IMR-90 (cell line): Measurements from ENCODE around the gene SVIP. TPM values are rescaled to one million over a fixed set of nuclear protein-coding genes. Genes with fewer than 3 reads are reported as not detected.

Source experiments
- ATAC-seq: fragments of 200-7000 bp; cut with Tn5 transposase; 2 replicates; pipeline ENCODE4 v1.9.1; 2020; ENCODE audit warnings: low read depth, mild to moderate bottlenecking, moderate library complexity
- BruUV-seq: library from RNA; stranded (reverse); fragments of 400-500 nt; replicated peaks from 2 replicates; lab custom pipeline; 2021; lab: Mats Ljungman, UMichigan
- CTCF ChIA-PET: fragments of 300-600 bp; formaldehyde crosslinking; extraction: SDS; loops from one replicate; lab custom pipeline; 2021; ENCODE audit warnings: antibody characterized with exemption; lab: Yijun Ruan, JAX
- POLR2A ChIA-PET: fragments of 300-600 bp; sonication (Branson Sonifier 250); formaldehyde crosslinking; loops from one replicate; lab custom pipeline; 2022; ENCODE audit warnings: antibody characterized with exemption; ENCODE audit not compliant: unreplicated experiment; lab: Charles Lee
- DNase-seq: peaks from one replicate; pipeline ENCODE4 v3.0.0; 2013
- H2AFZ ChIP-seq: replicated peaks from 2 replicates; pipeline ENCODE3; 2013; ENCODE audit warnings: low read length, mild to moderate bottlenecking; ENCODE audit not compliant: poor library complexity
- H2AK5ac ChIP-seq: 2 replicates; pipeline ENCODE4 v1.6.1; 2013; ENCODE audit warnings: low read depth, low read length, inconsistent platforms
- H2AK9ac ChIP-seq: replicated peaks from 2 replicates; pipeline ENCODE3; 2013; ENCODE audit warnings: mild to moderate bottlenecking, low read depth, low read length, moderate library complexity; ENCODE audit not compliant: poor library complexity
- H2BK120ac ChIP-seq: 2 replicates; pipeline ENCODE4 v1.6.1; 2013; ENCODE audit warnings: low read depth, low read length, inconsistent platforms
- H2BK15ac ChIP-seq: 3 replicates; pipeline ENCODE4 v1.6.1; 2013; ENCODE audit warnings: low read depth, low read length, inconsistent platforms
- H2BK20ac ChIP-seq: 2 replicates; pipeline ENCODE4 v1.6.1; 2013; ENCODE audit warnings: low read depth, mild to moderate bottlenecking, inconsistent platforms, low read length, moderate library complexity
- H2BK5ac ChIP-seq: 2 replicates; pipeline ENCODE4 v1.6.1; 2013; ENCODE audit warnings: mild to moderate bottlenecking, low read depth, low read length, inconsistent platforms; ENCODE audit not compliant: poor library complexity, severe bottlenecking
- H3K14ac ChIP-seq: replicated peaks from 2 replicates; pipeline ENCODE4 v1.6.1; 2013; ENCODE audit warnings: low read depth, low read length, inconsistent platforms
- H3K18ac ChIP-seq: 2 replicates; pipeline ENCODE4 v1.6.1; 2013; ENCODE audit warnings: low read depth, low read length, control low read depth
- H3K23ac ChIP-seq: 2 replicates; pipeline ENCODE4 v1.6.1; 2013; ENCODE audit warnings: low read depth, low read length, inconsistent platforms
- H3K27ac ChIP-seq: 2 replicates; pipeline ENCODE4 v1.5.1; 2013; ENCODE audit warnings: mild to moderate bottlenecking, control low read depth, low read length; ENCODE audit not compliant: insufficient read depth
- H3K27me3 ChIP-seq: 2 replicates; pipeline ENCODE4 v1.6.1; 2013; ENCODE audit warnings: low read length; ENCODE audit not compliant: control insufficient read depth, insufficient read depth
- H3K36me3 ChIP-seq: 2 replicates; pipeline ENCODE4 v1.6.1; 2013; ENCODE audit warnings: low read length, mixed read lengths; ENCODE audit not compliant: control insufficient read depth, insufficient read depth
- H3K4ac ChIP-seq: 2 replicates; pipeline ENCODE4 v1.6.1; 2013; ENCODE audit warnings: low read depth, low read length, inconsistent platforms
- H3K4me1 ChIP-seq: 2 replicates; pipeline ENCODE4 v1.6.1; 2013; ENCODE audit warnings: low read length, mixed read lengths; ENCODE audit not compliant: control insufficient read depth, insufficient read depth
- H3K4me2 ChIP-seq: 2 replicates; pipeline ENCODE4 v1.6.1; 2013; ENCODE audit warnings: low read depth, mild to moderate bottlenecking, control low read depth, low read length, moderate library complexity
- H3K4me3 ChIP-seq: 2 replicates; pipeline ENCODE4 v1.5.1; 2013; ENCODE audit warnings: low read depth, mild to moderate bottlenecking, control low read depth, low read length, moderate library complexity; ENCODE audit not compliant: insufficient read depth
- H3K56ac ChIP-seq: 2 replicates; pipeline ENCODE4 v1.6.1; 2013; ENCODE audit warnings: low read length, inconsistent platforms; ENCODE audit not compliant: insufficient read depth; ENCODE audit errors: extremely low read depth
- H3K79me1 ChIP-seq, 2 experiments: 2 replicates each; pipeline ENCODE4 v1.6.1; 2013; ENCODE audit warnings: low read length in 2 of 2, inconsistent platforms in 1 of 2, low read depth in 1 of 2
- H3K9ac ChIP-seq: 2 replicates; pipeline ENCODE4 v1.6.1; 2013; ENCODE audit warnings: low read depth, low read length, control low read depth
- H3K9me1 ChIP-seq: 2 replicates; pipeline ENCODE4 v1.6.1; 2013; ENCODE audit warnings: low read length, inconsistent platforms; ENCODE audit not compliant: insufficient read depth
- H3K9me3 ChIP-seq: 2 replicates; pipeline ENCODE4 v1.6.1; 2013; ENCODE audit warnings: low read length; ENCODE audit not compliant: control insufficient read depth, insufficient read depth
- H4K20me1 ChIP-seq: 2 replicates; pipeline ENCODE4 v1.6.1; 2013; ENCODE audit warnings: low read length, inconsistent platforms; ENCODE audit not compliant: insufficient read depth
- H4K5ac ChIP-seq: 2 replicates; pipeline ENCODE4 v1.6.1; 2013; ENCODE audit warnings: mild to moderate bottlenecking, low read depth, low read length, control low read depth
- H4K8ac ChIP-seq, 2 experiments: 2 replicates each; pipeline ENCODE4 v1.6.1; 2013; ENCODE audit warnings: low read depth in 2 of 2, low read length in 2 of 2, control low read depth in 1 of 2, inconsistent platforms in 1 of 2
- H4K91ac ChIP-seq: 2 replicates; pipeline ENCODE4 v1.6.1; 2013; ENCODE audit warnings: low read depth, low read length, inconsistent platforms; ENCODE audit not compliant: insufficient read depth
- CEBPB ChIP-seq: IDR thresholded peaks from 2 replicates; pipeline ENCODE4 v1.6.1; 2012; ENCODE audit warnings: low read depth, low read length, improper control_type of control experiment
- CTCF ChIP-seq: conservative IDR thresholded peaks from 2 replicates; pipeline ENCODE4 v1.5.1; 2012; ENCODE audit warnings: mild to moderate bottlenecking, low read depth, low read length, improper control_type of control experiment
- ELK1 ChIP-seq: fragments of 150-350 bp; IDR thresholded peaks from 2 replicates; pipeline ENCODE4 v1.6.1; 2016; ENCODE audit warnings: low read depth, mild to moderate bottlenecking, low read length, moderate library complexity, borderline replicate concordance
- FOS ChIP-seq: fragments of 150-350 bp; IDR thresholded peaks from 2 replicates; pipeline ENCODE4 v1.6.1; 2016; ENCODE audit warnings: low read depth, low read length
- RAD21 ChIP-seq: IDR thresholded peaks from 2 replicates; pipeline ENCODE4 v1.6.1; 2012; ENCODE audit warnings: low read length, improper control_type of control experiment
- WGBS, 2 experiments: methylation state at CpG; one replicate each; pipeline versions ENCODE4 v1.1.5 to v1.1.7; 2013; ENCODE audit warnings: missing lambda C conversion rate in 2 of 2; ENCODE audit not compliant: insufficient read length in 1 of 2; ENCODE audit errors: extremely low coverage in 2 of 2; 5-methylcytosine and 5-hydroxymethylcytosine counted together
- dilution Hi-C: fragments of 300-500 bp; cut with HindIII; formaldehyde crosslinking; loops from one replicate; pipeline ENCODE4 v1.14.3; 2018; ENCODE audit warnings: low sequenced_read_pairs; ENCODE audit not compliant: unreplicated experiment
- in situ Hi-C: fragments of 300-500 bp; cut with MboI; formaldehyde crosslinking; loops from 3 replicates; pipeline ENCODE4 v1.14.3; 2019; ENCODE audit warnings: low sequenced_read_pairs, inconsistent platforms, mixed read lengths
- intact Hi-C: fragments of 100-400 bp; cut with micrococcal nuclease; formaldehyde crosslinking; loops from 2 replicates; pipeline ENCODE4 v1.10.0; 2022
- polyA plus RNA-seq, 3 experiments: library from polyadenylated mRNA; depleted of rRNA; stranded (reverse); fragments of >200 nt; gene quantifications; 2 replicates each; pipeline ENCODE4 v1.2.3, GENCODE V29; 2012; ENCODE audit warnings: low replicate concordance in 1 of 3
- total RNA-seq: library from RNA; depleted of rRNA; stranded (reverse); fragments of >200 nt; gene quantifications from 2 replicates; pipeline ENCODE4 v1.2.3, GENCODE V29; 2012

Gene SVIP
- total and polyA plus RNA-seq, 2 of the 4 experiments (the other 2 are of a cell fraction): 2.0 to 6.8 TPM

- ATAC-seq (no peak), DNase-seq (no peak)
- H3K56ac ChIP-seq: no peak overlapping the region
- ChIA-PET CTCF (no interaction called here), POLR2A (no interaction called here)
- no peak overlapping the region for H2BK5ac ChIP-seq
- H3K4ac ChIP-seq: no peak overlapping the region
- no peak overlapping the region for H4K91ac ChIP-seq
- H2BK15ac ChIP-seq: no peak overlapping the region
- no peaks in the 10 kb centered on the region for H3K27me3 ChIP-seq
- H3K14ac ChIP-seq: no peak overlapping the region
- H2AK9ac ChIP-seq: no peak overlapping the region
- no peak overlapping the region for H2BK20ac ChIP-seq
- no peak overlapping the region for H2AFZ ChIP-seq
- H3K23ac ChIP-seq: no peak overlapping the region
- no peak overlapping the region for H3K4me2 ChIP-seq
- no peaks in the 10 kb centered on the region for H3K79me1 ChIP-seq
- no CpG with 5 or more reads among the region's 2 CpGs for WGBS, 2 experiments
- no peak overlapping the region for H2AK5ac ChIP-seq
- H4K20me1 ChIP-seq: no peaks in the 10 kb centered on the region
- no peak overlapping the region for H4K8ac ChIP-seq
- in situ Hi-C loops: no loop called here
- peaks cover 3% of the 10 kb centered on the region; the same call in 1 of the 2 replicates for H3K36me3 ChIP-seq
- no peak overlapping the region for H3K18ac ChIP-seq
- intact Hi-C loops: no loop called here
- no peak overlapping the region for H3K27ac ChIP-seq
- H3K4me1 ChIP-seq: no peaks in the 10 kb centered on the region
- no peak overlapping the region for H3K4me3 ChIP-seq
- H2BK120ac ChIP-seq: no peak overlapping the region
- H4K5ac ChIP-seq: no peak overlapping the region
- no peaks in the 10 kb centered on the region for H3K9me3 ChIP-seq
- no TSS peak for BruUV-seq
- TF ChIP-seq FOS: no peak
- TF ChIP-seq CEBPB: no peak
- TF ChIP-seq RAD21: no peak
- no peak for TF ChIP-seq ELK1
- TF ChIP-seq CTCF: 0 out of 2 replicates have a peak, but pooled peaks have one; percentile 3
- no peak overlapping the region for H3K9ac ChIP-seq
- H3K9me1 ChIP-seq: 0 out of 2 replicates have a peak, but pooled peaks cover 3% of the 10 kb centered on the region
- dilution Hi-C loops: no loop called here
Observed at GRCh38 chr11:22822203-22822602, 7.4 kb downstream of the SVIP start.
